IPS DF 19.7 (cell line): ENCODE measurements around the gene PDE4B.
"Not testable (repeated sequence)": the region's sequence is repeated elsewhere in the genome, so short reads cannot be mapped to it uniquely, and the experiment has no call there.

Experiments used
- DNase-seq: peaks from one replicate; pipeline ENCODE4 v3.0.0-alpha.2; 2013; ENCODE audit warnings: low read depth, low spot score

Gene PDE4B

DNA sequence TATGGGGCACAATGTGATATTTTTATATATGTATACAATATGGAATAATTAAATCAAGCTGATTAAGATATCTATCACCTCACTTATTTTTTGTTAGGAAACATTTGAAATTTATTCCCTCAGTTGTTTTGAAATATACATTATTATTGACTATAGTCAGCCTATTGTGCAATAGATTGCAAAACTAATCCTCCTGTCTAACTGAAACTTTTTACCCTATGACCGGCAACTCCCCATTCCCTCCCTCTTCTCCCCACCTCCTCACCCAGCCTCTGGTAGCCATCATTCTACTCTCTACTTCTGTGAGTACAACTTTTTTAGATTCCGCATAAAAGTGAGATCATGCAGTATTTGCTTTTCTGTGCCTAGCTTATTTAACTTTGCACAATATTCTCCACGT lies 623.6 kb downstream of the PDE4B start:
- no peak for DNase-seq

DNA sequence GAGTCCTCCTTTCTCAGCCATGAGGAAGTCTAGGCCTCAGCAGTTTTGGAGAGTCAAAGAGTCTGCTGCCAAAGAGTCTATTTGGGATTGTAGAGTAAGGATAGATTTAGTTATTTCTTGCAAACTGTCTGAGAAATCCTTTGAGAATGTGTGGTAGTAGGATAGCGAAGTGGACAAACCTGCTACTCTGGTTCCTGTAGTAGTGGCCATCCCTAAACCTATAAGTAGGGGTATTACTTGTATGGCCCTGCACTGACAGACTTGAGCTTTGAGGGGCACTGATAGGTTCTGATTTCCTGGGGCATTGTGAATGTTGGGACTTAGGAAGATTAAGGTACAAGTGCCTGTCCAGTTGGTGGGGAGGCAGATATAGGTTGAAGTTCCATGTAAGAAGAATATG lies 625.3 kb downstream of the PDE4B start:
- DNase-seq: no peak

DNA sequence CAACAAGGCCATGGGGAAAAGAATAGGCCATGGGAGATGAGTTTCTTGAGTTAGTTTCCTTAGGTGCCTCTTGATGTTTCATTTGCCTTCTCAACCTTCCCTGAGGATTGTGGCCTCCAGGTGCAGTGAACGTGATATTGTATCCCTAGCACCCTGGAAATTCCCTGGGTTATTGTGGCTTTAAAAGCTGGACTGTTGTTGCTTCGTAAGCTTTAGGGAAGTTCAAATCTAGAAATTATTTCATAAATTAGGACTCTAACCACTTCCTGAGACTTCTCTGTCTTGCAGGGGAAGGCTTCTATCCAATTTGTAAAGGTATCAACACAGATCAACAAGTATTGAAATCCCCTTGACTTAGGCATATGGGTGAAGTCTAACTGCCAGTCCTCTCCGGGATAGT lies 627.5 kb downstream of the PDE4B start:
- not testable (repeated sequence) for DNase-seq

DNA sequence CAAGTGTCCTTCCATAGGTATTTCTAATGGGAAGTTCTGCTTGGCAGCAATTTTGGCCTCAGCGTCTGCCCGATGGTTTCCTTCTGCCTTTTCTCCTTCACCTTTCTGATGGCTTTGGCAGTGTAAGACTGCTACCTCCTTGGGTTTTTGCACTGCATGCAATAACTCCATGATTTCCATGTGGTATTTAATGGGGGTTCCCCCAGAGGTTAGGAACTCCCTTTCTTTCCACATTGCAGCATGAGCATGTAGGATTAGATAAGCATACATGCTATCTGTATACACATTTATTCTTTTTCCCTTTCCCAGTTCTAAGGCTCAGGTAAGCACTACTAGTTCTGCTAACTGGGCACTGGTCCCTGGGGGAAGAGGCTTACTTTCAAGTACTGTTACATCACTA lies 628.2 kb downstream of the PDE4B start:
- not testable (repeated sequence) for DNase-seq

DNA sequence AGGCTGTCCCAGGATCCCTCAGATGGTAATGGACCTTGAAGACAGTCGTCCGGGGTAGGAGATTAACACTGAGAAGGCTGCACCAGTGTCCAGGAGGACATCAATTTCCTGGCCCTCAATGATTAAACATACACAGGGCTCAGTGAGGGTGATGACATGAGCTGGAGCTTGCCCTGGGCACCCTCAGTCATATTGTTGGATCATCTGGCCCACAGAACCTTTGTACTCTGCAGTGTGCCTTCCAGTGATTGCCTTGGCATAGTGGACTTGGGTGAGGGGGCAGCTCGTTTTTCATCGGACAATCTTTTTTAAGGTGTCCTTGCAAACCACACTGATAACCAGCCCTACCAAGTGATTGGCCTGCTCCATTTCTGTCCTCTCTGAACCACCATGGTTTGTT lies 630.1 kb downstream of the PDE4B start:
- DNase-seq: no peak
